GM12864 (cell line): Measurements from ENCODE around the gene GRIA4.

ENCODE experiments used
- DNase-seq: peaks from one replicate; pipeline ENCODE4 v3.0.0-alpha.2; 2011; ENCODE audit warnings: low read depth
- H3K4me3 ChIP-seq: 2 replicates; pipeline ENCODE4 v1.5.1; 2011; ENCODE audit warnings: mild to moderate bottlenecking, low read depth, low read length, control low read depth
- TF ChIP-seq, protein P1 (sequence below): IDR thresholded peaks from 2 replicates; pipeline ENCODE4 v1.5.1; 2011; ENCODE audit warnings: low read depth, mild to moderate bottlenecking, moderate library complexity, low read length, control low read depth, inconsistent platforms; ENCODE audit errors: missing control alignments

GRIA4 gene

DNA sequence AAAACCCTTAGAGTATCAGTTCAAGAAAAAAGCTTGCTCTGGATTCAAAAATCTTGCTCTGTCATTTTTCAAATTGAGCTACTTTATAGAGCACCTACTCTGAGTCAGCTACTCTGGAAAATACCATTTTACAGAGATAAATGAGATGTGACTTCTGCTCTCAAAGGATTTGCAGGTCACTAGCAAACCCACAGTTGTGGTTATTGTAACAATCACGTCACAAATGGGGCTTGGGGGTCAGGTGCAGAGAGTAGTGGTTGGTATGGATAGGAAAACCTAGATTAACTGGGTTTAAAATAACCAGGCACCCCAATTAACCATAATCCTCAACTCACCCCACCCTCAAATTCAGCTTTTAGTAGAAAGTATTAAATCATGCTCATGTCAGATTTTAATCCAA is 359.9 kb downstream of the GRIA4 start:
- TF ChIP-seq, protein P1, sequence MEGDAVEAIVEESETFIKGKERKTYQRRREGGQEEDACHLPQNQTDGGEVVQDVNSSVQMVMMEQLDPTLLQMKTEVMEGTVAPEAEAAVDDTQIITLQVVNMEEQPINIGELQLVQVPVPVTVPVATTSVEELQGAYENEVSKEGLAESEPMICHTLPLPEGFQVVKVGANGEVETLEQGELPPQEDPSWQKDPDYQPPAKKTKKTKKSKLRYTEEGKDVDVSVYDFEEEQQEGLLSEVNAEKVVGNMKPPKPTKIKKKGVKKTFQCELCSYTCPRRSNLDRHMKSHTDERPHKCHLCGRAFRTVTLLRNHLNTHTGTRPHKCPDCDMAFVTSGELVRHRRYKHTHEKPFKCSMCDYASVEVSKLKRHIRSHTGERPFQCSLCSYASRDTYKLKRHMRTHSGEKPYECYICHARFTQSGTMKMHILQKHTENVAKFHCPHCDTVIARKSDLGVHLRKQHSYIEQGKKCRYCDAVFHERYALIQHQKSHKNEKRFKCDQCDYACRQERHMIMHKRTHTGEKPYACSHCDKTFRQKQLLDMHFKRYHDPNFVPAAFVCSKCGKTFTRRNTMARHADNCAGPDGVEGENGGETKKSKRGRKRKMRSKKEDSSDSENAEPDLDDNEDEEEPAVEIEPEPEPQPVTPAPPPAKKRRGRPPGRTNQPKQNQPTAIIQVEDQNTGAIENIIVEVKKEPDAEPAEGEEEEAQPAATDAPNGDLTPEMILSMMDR: no peak
- no peak overlapping the region for H3K4me3 ChIP-seq
- no peak for DNase-seq

DNA sequence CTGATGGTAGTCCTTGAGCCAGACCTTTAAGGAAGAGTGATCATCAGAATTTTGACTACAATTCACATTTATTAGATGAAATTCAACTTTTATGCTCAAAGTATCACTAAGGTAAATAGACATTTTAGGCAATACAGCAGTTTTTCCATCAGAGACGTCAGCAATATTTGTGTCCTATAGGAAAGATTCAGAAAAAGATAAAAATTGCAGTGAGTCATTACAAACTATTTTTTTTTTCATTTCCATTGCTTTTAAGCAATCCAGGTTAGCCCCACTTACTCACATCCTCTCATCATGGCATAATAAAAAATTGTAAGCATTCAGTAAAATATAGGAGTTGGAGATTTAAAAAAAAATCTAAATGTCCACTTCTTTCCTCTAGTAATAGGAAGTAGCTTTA is 365.3 kb downstream of the GRIA4 start:
- TF ChIP-seq, protein P1: no peak
- no peak for DNase-seq
- no peak overlapping the region for H3K4me3 ChIP-seq

DNA sequence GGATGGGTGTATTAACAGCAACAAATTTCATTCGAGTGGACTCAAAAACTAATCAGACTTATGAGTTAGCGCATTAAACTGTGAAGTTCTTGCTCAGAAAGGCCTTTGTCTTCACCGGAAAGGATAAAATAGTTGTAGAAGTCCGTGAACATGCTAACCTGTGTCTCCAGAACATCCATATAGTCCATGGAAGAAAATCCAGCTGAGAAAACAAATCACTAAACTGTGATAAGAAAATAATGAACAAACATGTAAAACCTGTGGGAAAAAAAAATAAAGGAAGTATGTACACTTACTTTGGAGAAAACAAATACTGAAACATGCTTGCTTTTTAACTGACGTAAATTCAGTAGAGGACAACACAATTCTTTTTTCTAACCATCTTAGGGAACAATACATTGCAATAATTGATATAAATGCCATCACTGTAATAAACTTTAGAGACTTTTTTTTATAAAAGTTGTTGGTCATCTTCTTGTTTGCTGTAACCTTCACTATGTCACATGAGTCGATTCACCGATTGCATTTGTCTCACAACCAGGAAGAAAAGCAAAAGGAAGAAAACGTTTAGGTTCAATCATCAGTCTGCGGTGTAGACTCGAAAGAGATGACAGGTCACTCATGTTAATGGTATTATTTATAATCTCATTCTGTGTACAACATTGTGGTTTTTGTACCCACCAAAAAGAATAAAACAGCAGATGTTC is 370.3 kb downstream of the GRIA4 start:
- H3K4me3 ChIP-seq: no peak overlapping the region
- TF ChIP-seq, protein P1: no peak
- DNase-seq: no peak

DNA sequence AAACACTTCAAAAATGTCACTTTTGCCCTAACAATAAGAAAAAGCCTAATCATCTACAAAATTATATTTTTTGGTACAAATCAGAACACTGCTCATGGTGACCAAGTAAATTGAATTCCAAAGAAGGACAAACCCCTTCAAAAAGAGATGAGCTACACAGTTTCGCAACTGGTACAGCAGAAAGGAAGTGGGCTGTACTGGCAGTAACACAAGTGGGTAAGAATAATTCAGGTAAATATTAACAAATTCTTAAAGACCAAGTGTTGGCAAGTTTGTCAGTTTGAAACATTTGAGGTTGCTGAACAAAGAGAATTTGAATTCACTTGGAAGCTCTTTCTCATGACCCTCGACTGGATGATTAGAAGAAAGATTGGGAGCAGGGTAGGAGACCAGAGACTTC is 376.7 kb downstream of the GRIA4 start:
- TF ChIP-seq, protein P1: no peak
- no peak for DNase-seq
- H3K4me3 ChIP-seq: no peak overlapping the region

DNA sequence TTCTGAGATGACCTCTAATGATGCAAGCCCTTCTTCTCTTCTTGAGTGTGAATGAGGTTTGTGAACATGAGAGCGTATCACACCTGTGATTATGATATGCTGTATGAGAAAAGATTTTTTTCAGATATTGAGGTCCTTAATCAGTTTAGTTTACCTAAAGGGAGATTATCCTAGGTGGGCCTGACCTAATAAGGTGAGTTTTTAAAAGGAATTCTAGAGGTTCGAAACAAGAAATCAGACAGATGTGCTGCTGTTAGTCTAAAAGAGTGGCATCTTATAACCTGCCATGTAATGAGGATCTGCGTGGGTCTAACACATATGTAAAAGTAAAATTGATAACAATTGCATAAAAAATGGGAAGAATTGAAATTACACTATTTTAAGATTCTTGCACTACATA is 378.3 kb downstream of the GRIA4 start:
- no peak for DNase-seq
- TF ChIP-seq, protein P1: no peak
- H3K4me3 ChIP-seq: no peak overlapping the region

DNA sequence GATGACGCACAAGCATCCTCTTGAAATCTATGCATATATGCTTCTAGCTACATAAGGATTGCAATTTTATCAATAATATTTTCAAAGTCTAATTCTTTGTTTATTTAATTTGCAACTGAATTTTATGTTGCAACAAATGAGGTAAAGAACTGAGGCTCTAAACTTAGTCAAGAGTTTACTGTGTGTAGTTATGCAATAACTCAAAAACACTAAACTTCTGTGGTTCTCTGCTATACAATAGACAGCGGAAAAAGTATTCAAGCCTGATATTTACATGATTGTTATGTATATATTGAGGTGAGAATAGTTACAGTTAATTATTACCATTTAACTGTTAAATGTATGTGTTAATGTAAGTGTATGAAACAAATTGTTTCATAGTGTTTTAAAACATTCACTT is 379.3 kb downstream of the GRIA4 start:
- TF ChIP-seq, protein P1: no peak
- no peak for DNase-seq
- H3K4me3 ChIP-seq: no peak overlapping the region

DNA sequence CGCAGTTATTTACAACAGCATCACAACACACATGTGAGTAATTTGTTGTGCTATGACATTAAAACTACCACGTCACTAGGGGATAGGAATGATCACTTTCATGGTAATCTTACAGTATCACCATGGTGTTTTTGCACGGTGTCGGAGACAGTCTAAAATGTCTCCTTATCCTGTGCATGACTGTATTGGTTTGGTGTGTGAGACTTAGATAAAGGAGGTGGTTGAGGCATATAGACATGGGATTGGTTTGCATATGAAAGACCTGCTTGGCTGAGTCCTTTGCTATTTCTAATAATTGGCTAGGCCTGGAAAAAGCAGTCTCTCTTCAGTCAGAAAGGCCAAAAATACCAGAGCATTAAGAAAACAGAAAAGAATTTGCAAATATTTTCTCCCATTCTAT is 382.0 kb downstream of the GRIA4 start:
- TF ChIP-seq, protein P1: no peak
- no peak for DNase-seq
- no peak overlapping the region for H3K4me3 ChIP-seq
